SU-DHL-6 (cell line): ENCODE data around the gene GRIK4.

Experiments used
- H2AFZ ChIP-seq: fragments of 200-600 bp; sonication (generic); 2 replicates; pipeline ENCODE4 v1.6.1; 2014; ENCODE audit warnings: low read depth, mild to moderate bottlenecking, moderate library complexity, mixed read lengths, antibody characterized with exemption, low read length; ENCODE audit not compliant: severe bottlenecking
- H3F3A ChIP-seq: fragments of 200-600 bp; shearing (Covaris generic); 2 replicates; pipeline ENCODE4 v1.6.0; 2016; ENCODE audit warnings: antibody characterized with exemption, mild to moderate bottlenecking; ENCODE audit not compliant: insufficient read depth
- H3K27ac ChIP-seq: fragments of 200-600 bp; sonication (generic); 2 replicates; pipeline ENCODE4 v1.5.1; 2016; ENCODE audit warnings: low read depth, mild to moderate bottlenecking, low read length, moderate library complexity, mixed read lengths
- H3K27me3 ChIP-seq: fragments of 200-600 bp; sonication (generic), shearing (Covaris generic); 2 replicates; pipeline ENCODE4 v1.6.0; 2014; ENCODE audit warnings: mild to moderate bottlenecking, low read length
- H3K36me3 ChIP-seq: fragments of 200-600 bp; sonication (generic); 2 replicates; pipeline ENCODE4 v1.6.1; 2014; ENCODE audit warnings: mild to moderate bottlenecking, low read length, mixed read lengths
- H3K4me2 ChIP-seq: fragments of 300-600, 200-600 bp; shearing (Covaris generic), sonication (generic); 2 replicates; pipeline ENCODE4 v1.6.0; 2014; ENCODE audit warnings: low read length, low read depth, mild to moderate bottlenecking; ENCODE audit not compliant: poor library complexity, severe bottlenecking
- H3K4me3 ChIP-seq: fragments of 200-600 bp; sonication (generic); 2 replicates; pipeline ENCODE4 v1.5.1; 2014; ENCODE audit warnings: antibody characterized with exemption, low read length, mild to moderate bottlenecking, mixed read lengths; ENCODE audit not compliant: insufficient read depth, poor library complexity, severe bottlenecking
- H3K79me2 ChIP-seq: fragments of 200-600 bp; sonication (generic); 2 replicates; pipeline ENCODE4 v1.6.1; 2014; ENCODE audit warnings: mild to moderate bottlenecking, low read length, moderate library complexity; ENCODE audit not compliant: insufficient read depth
- H3K9ac ChIP-seq: fragments of 200-600 bp; sonication (generic); 2 replicates; pipeline ENCODE4 v1.7.0; 2014; ENCODE audit warnings: mild to moderate bottlenecking, low read length
- H3K9me2 ChIP-seq: fragments of 200-600 bp; sonication (generic); replicated peaks from 2 replicates; pipeline ENCODE4 v1.6.1; 2014; ENCODE audit warnings: low read length; ENCODE audit not compliant: insufficient read depth
- H3K9me3 ChIP-seq: fragments of 200-600 bp; sonication (generic); 2 replicates; pipeline ENCODE4 v1.6.1; 2014; ENCODE audit warnings: low read length, mixed read lengths; ENCODE audit not compliant: insufficient read depth
- H4K20me1 ChIP-seq: fragments of 200-600 bp; sonication (generic); 2 replicates; pipeline ENCODE4 v1.6.1; 2014; ENCODE audit warnings: low read depth, mild to moderate bottlenecking, antibody characterized with exemption, low read length, moderate library complexity, mixed read lengths
- CTCF ChIP-seq: fragments of 200-600 bp; sonication (generic); IDR thresholded peaks from one replicate; pipeline ENCODE4 v1.5.1; 2017; ENCODE audit warnings: antibody characterized with exemption, mild to moderate bottlenecking, low read length, moderate library complexity; ENCODE audit not compliant: insufficient read depth, poor library complexity, severe bottlenecking
- EZH2phosphoT487 ChIP-seq: fragments of 200-600 bp; sonication (generic), shearing (Covaris generic); conservative IDR thresholded peaks from 2 replicates; pipeline ENCODE4 v1.6.1; 2018; ENCODE audit warnings: mild to moderate bottlenecking, antibody characterized with exemption, low read length, moderate library complexity, mixed read lengths

GRIK4 gene

GRCh38 chr11:120603071-120603470, 91.5 kb downstream of the GRIK4 start:
- H3K79me2 ChIP-seq = no peaks in the 10 kb centered on the region
- no peaks in the 10 kb centered on the region for H3K27me3 ChIP-seq
- TF ChIP-seq CTCF = no peak
- no peak for TF ChIP-seq EZH2phosphoT487
- no peak overlapping the region for H3K4me3 ChIP-seq
- no peak overlapping the region for H3K27ac ChIP-seq
- no peaks in the 10 kb centered on the region for H3F3A ChIP-seq
- no peaks in the 10 kb centered on the region for H3K36me3 ChIP-seq
- no peak overlapping the region for H3K9ac ChIP-seq
- H3K4me2 ChIP-seq = no peak overlapping the region
- H2AFZ ChIP-seq = no peak overlapping the region
- no peaks in the 10 kb centered on the region for H3K9me2 ChIP-seq
- no peaks in the 10 kb centered on the region for H3K9me3 ChIP-seq
- H4K20me1 ChIP-seq = no peaks in the 10 kb centered on the region

- Histone ChIP-seq H3K27me3 (no peaks in the 10 kb centered on the region), H3K9ac (no peak overlapping the region), H4K20me1 (no peaks in the 10 kb centered on the region), H3F3A (no peaks in the 10 kb centered on the region), H3K36me3 (no peaks in the 10 kb centered on the region), H3K4me3 (no peak overlapping the region), H3K9me2 (no peaks in the 10 kb centered on the region), H3K79me2 (no peaks in the 10 kb centered on the region), H3K4me2 (no peak overlapping the region), H2AFZ (no peak overlapping the region), H3K27ac (no peak overlapping the region), H3K9me3 (no peaks in the 10 kb centered on the region)
- no peak for TF ChIP-seq EZH2phosphoT487
- TF ChIP-seq CTCF = no peak
These were observed 93.9 kb downstream of the GRIK4 start for GRCh38 chr11:120605469-120605868.

GRCh38 chr11:120606211-120607010, 94.9 kb downstream of the GRIK4 start:
- Histone ChIP-seq H3K9me2 (no peaks in the 10 kb centered on the region), H3K36me3 (no peaks in the 10 kb centered on the region), H2AFZ (no peak overlapping the region), H3K27me3 (no peaks in the 10 kb centered on the region), H3K79me2 (no peaks in the 10 kb centered on the region), H3K4me2 (no peak overlapping the region), H3K4me3 (no peak overlapping the region), H3K27ac (no peak overlapping the region), H3K9ac (no peak overlapping the region), H4K20me1 (no peaks in the 10 kb centered on the region), H3K9me3 (no peaks in the 10 kb centered on the region), H3F3A (no peaks in the 10 kb centered on the region)
- TF ChIP-seq EZH2phosphoT487 (no peak), CTCF (no peak)
